Karpas-422 (cell line): Measurements from ENCODE around the gene CBX1. TPM values are rescaled to one million over a fixed set of nuclear protein-coding genes. Genes with fewer than 3 reads are reported as not detected.
"Not testable (repeated sequence)": the region's sequence is repeated elsewhere in the genome, so short reads cannot be mapped to it uniquely, and the experiment has no call there.

Experiments
- DNase-seq: peaks from one replicate; pipeline ENCODE4 v3.0.0-alpha.2; 2015
- H2AFZ ChIP-seq: fragments of 200-600 bp; sonication (generic); 2 replicates; pipeline ENCODE4 v1.6.1; 2014; ENCODE audit warnings: antibody characterized with exemption, low read length, mixed read lengths
- H3K27ac ChIP-seq: fragments of 200-600 bp; sonication (generic); 2 replicates; pipeline ENCODE4 v1.5.1; 2014; ENCODE audit warnings: mild to moderate bottlenecking, low read length, moderate library complexity
- H3K27me3 ChIP-seq: fragments of 200-600 bp; sonication (generic); 2 replicates; pipeline ENCODE4 v1.6.1; 2014; ENCODE audit warnings: low read length, mixed read lengths
- H3K36me3 ChIP-seq: fragments of 200-600 bp; sonication (generic); 2 replicates; pipeline ENCODE4 v1.6.1; 2014; ENCODE audit warnings: low read length, mixed read lengths; ENCODE audit not compliant: insufficient read depth
- H3K4me1 ChIP-seq: fragments of 200-600 bp; sonication (generic); 2 replicates; pipeline ENCODE4 v1.6.1; 2014; ENCODE audit warnings: mild to moderate bottlenecking, low read length, mixed read lengths
- H3K4me2 ChIP-seq: fragments of 200-600 bp; sonication (generic); 2 replicates; pipeline ENCODE4 v1.6.1; 2014; ENCODE audit warnings: low read length, low read depth, mild to moderate bottlenecking; ENCODE audit not compliant: poor library complexity, severe bottlenecking
- H3K4me3 ChIP-seq: fragments of 200-600 bp; sonication (generic); 2 replicates; pipeline ENCODE4 v1.5.1; 2014; ENCODE audit warnings: mild to moderate bottlenecking, antibody characterized with exemption, low read length, mixed read lengths
- H3K79me2 ChIP-seq: fragments of 200-600 bp; sonication (generic); 2 replicates; pipeline ENCODE4 v1.6.1; 2014; ENCODE audit warnings: mild to moderate bottlenecking, low read length, mixed read lengths
- H3K9ac ChIP-seq: fragments of 200-600 bp; sonication (generic); 2 replicates; pipeline ENCODE4 v1.6.0; 2014; ENCODE audit warnings: low read length
- H3K9me2 ChIP-seq: fragments of 200-600 bp; sonication (generic), shearing (Covaris generic); replicated peaks from 2 replicates; pipeline ENCODE4 v1.6.0; 2014; ENCODE audit warnings: mild to moderate bottlenecking, low read length, moderate library complexity; ENCODE audit not compliant: insufficient read depth
- H3K9me3 ChIP-seq: fragments of 300-700, 200-600 bp; sonication (generic); 2 replicates; pipeline ENCODE4 v1.6.1; 2014; ENCODE audit warnings: low read length, mixed read lengths
- H4K20me1 ChIP-seq: fragments of 200-600 bp; sonication (generic); 2 replicates; pipeline ENCODE4 v1.6.1; 2014; ENCODE audit warnings: mild to moderate bottlenecking, antibody characterized with exemption, low read length, low read depth; ENCODE audit not compliant: insufficient read depth
- total RNA-seq: library from RNA; depleted of rRNA; stranded (reverse); fragments of >200 nt; shearing (Covaris generic); gene quantifications from 2 replicates; pipeline ENCODE4 v1.2.3, GENCODE V29; 2014; ENCODE audit warnings: low replicate concordance

The CBX1 gene
- total RNA-seq, 1 experiment from 2014 or later, result 32.5 TPM

GRCh38 chr17:48038687-48039086 is 62.6 kb downstream of the CBX1 start:
- Histone ChIP-seq H3K27me3 (no peaks in the 10 kb centered on the region), H3K9me2 (no peaks in the 10 kb centered on the region), H2AFZ (no peak overlapping the region), H4K20me1 (no peaks in the 10 kb centered on the region), H3K79me2 (no peaks in the 10 kb centered on the region), H3K4me1 (peaks cover 10% of the 10 kb centered on the region), H3K36me3 (no peaks in the 10 kb centered on the region), H3K9ac (no peak overlapping the region), H3K27ac (no peak overlapping the region), H3K4me3 (no peak overlapping the region), H3K9me3 (no peaks in the 10 kb centered on the region), H3K4me2 (no peak overlapping the region)
- no peak for DNase-seq

- no peak for DNase-seq
- H4K20me1 ChIP-seq, result no peaks in the 10 kb centered on the region
- no peak overlapping the region for H2AFZ ChIP-seq
- no peaks in the 10 kb centered on the region for H3K36me3 ChIP-seq
- no peak overlapping the region for H3K27ac ChIP-seq
- no peak overlapping the region for H3K4me3 ChIP-seq
- no peak overlapping the region for H3K9ac ChIP-seq
- H3K4me2 ChIP-seq, result no peak overlapping the region
- H3K9me3 ChIP-seq, result no peaks in the 10 kb centered on the region
- no peaks in the 10 kb centered on the region for H3K27me3 ChIP-seq
- no peaks in the 10 kb centered on the region for H3K79me2 ChIP-seq
- peaks cover 2% of the 10 kb centered on the region for H3K4me1 ChIP-seq
- no peaks in the 10 kb centered on the region for H3K9me2 ChIP-seq
These were observed 63.4 kb downstream of the CBX1 start for GRCh38 chr17:48037838-48038323.

GRCh38 chr17:48037036-48037837 is 64.0 kb downstream of the CBX1 start, which contains the start of gene COPZ2:
Gene COPZ2, minus strand, starts transcription at chr17:48037797. Its CDS starts 20 bp downstream, at chr17:48037777.
- no peaks in the 10 kb centered on the region for H4K20me1 ChIP-seq
- H3K36me3 ChIP-seq, result no peaks in the 10 kb centered on the region
- peak; percentile 61 for DNase-seq
- no peak within 1 kb of the TSS for H3K9ac ChIP-seq
- no peak within 1 kb of the TSS for H3K27ac ChIP-seq
- H3K4me2 ChIP-seq, result no peak within 1 kb of the TSS
- no peaks in the 10 kb centered on the region for H3K79me2 ChIP-seq
- H3K4me1 ChIP-seq, result no peaks in the 10 kb centered on the region
- no peak within 1 kb of the TSS for H2AFZ ChIP-seq
- no peaks in the 10 kb centered on the region for H3K9me2 ChIP-seq
- H3K27me3 ChIP-seq, result no peaks in the 10 kb centered on the region
- no peak within 1 kb of the TSS for H3K4me3 ChIP-seq
- H3K9me3 ChIP-seq, result no peaks in the 10 kb centered on the region

GRCh38 chr17:48036693-48037035 is 64.6 kb downstream of the CBX1 start:
- Histone ChIP-seq H3K27ac (no peak overlapping the region), H3K9ac (no peak overlapping the region), H3K4me3 (no peak overlapping the region), H3K79me2 (no peaks in the 10 kb centered on the region), H2AFZ (no peak overlapping the region), H3K27me3 (no peaks in the 10 kb centered on the region), H3K9me3 (no peaks in the 10 kb centered on the region), H3K9me2 (no peaks in the 10 kb centered on the region), H3K36me3 (no peaks in the 10 kb centered on the region), H3K4me2 (no peak overlapping the region), H4K20me1 (no peaks in the 10 kb centered on the region), H3K4me1 (no peaks in the 10 kb centered on the region)
- no peak for DNase-seq

- not testable (repeated sequence) for H3K9me3 ChIP-seq, H3K4me2 ChIP-seq, DNase-seq
These were observed 66.5 kb downstream of the CBX1 start for GRCh38 chr17:48034734-48035133.

GRCh38 chr17:48031966-48032365 is 69.3 kb downstream of the CBX1 start:
- H3K4me1 ChIP-seq, result no peaks in the 10 kb centered on the region
- no peaks in the 10 kb centered on the region for H3K9me3 ChIP-seq
- H3K79me2 ChIP-seq, result no peaks in the 10 kb centered on the region
- no peaks in the 10 kb centered on the region for H3K36me3 ChIP-seq
- H4K20me1 ChIP-seq, result no peaks in the 10 kb centered on the region
- no peaks in the 10 kb centered on the region for H3K9me2 ChIP-seq
- H3K4me2 ChIP-seq, result no peak overlapping the region
- no peak overlapping the region for H2AFZ ChIP-seq
- DNase-seq, result no peak
- no peak overlapping the region for H3K4me3 ChIP-seq
- H3K27ac ChIP-seq, result no peak overlapping the region
- no peak overlapping the region for H3K9ac ChIP-seq
- no peaks in the 10 kb centered on the region for H3K27me3 ChIP-seq

More at GRCh38 chr17:48034734-48035133, 66.5 kb downstream of the CBX1 start:
- not testable (repeated sequence) for H3K27me3 ChIP-seq, H3K79me2 ChIP-seq, H2AFZ ChIP-seq, H3K9me2 ChIP-seq, H3K4me3 ChIP-seq, H3K4me1 ChIP-seq, H3K9ac ChIP-seq, H3K27ac ChIP-seq, H4K20me1 ChIP-seq, H3K36me3 ChIP-seq

- no peak overlapping the region for H2AFZ ChIP-seq
- H3K27me3 ChIP-seq, result no peaks in the 10 kb centered on the region
- H3K9ac ChIP-seq, result no peak overlapping the region
- DNase-seq, result no peak
- no peaks in the 10 kb centered on the region for H3K9me3 ChIP-seq
- H3K27ac ChIP-seq, result no peak overlapping the region
- H3K36me3 ChIP-seq, result no peaks in the 10 kb centered on the region
- H3K4me3 ChIP-seq, result no peak overlapping the region
- peaks cover 8% of the 10 kb centered on the region for H3K4me1 ChIP-seq
- H3K79me2 ChIP-seq, result no peaks in the 10 kb centered on the region
- no peaks in the 10 kb centered on the region for H4K20me1 ChIP-seq
- H3K4me2 ChIP-seq, result no peak overlapping the region
- no peaks in the 10 kb centered on the region for H3K9me2 ChIP-seq
These were observed 70.7 kb downstream of the CBX1 start for GRCh38 chr17:48030531-48030930.

- no peak for DNase-seq
- no peak overlapping the region for H3K9ac ChIP-seq
- H3K4me3 ChIP-seq, result no peak overlapping the region
These were observed 72.5 kb downstream of the CBX1 start for GRCh38 chr17:48028736-48029135.

More at GRCh38 chr17:48028736-48029135, 72.5 kb downstream of the CBX1 start:
- Histone ChIP-seq H4K20me1 (no peaks in the 10 kb centered on the region), H3K9me3 (no peaks in the 10 kb centered on the region), H3K36me3 (no peaks in the 10 kb centered on the region), H3K79me2 (no peaks in the 10 kb centered on the region), H3K4me1 (peaks cover 23% of the 10 kb centered on the region), H3K27me3 (no peaks in the 10 kb centered on the region), H3K4me2 (no peak overlapping the region), H3K27ac (no peak overlapping the region), H3K9me2 (no peaks in the 10 kb centered on the region), H2AFZ (no peak overlapping the region)
